Activated T-cell treated with anti-CD3 and anti-CD28 coated beads for 48 hours (primary cell): ENCODE data around the gene MOB1A.
"Not testable (repeated sequence)": the region's sequence is repeated elsewhere in the genome, so short reads cannot be mapped to it uniquely, and the experiment has no call there.

Experiments
- DNase-seq: peaks from one replicate; pipeline ENCODE4 v3.0.0-alpha.2; 2020; ENCODE audit warnings: low read depth

MOB1A gene

DNA sequence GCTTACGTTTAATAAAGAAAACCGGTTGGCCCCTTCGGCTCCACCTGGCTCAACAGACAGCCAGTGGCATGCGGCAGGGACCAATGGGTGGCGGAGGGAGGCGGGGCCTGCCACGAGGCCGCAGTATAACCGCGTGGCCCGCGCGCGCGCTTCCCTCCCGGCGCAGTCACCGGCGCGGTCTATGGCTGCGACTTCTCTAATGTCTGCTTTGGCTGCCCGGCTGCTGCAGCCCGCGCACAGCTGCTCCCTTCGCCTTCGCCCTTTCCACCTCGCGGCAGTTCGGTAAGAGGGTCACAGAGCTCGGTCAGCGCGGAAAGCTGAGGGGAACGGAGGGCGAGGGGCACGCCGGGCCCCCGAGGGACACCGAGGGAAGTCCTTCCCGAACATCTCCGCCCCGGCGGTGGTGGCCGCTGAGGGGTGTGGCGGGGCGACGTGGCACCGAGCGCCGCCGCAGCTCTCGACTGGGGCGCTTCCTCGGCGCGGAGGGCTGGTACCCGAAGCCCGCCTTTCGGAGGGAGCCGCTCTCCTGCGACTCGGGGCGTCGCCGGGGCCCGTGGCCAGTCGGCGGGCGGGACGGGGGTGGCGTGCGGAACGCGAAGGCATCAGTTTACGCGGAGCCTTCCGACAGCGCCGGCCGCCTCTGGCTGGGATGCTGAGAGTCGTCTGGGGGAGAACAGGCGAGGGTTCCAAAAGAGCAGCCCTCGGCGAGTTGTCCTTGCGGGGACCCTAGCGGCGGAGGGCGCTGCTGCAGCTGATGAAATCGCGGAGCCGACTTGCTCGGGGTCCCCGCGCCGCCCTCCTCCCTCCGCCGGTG is 20.0 kb upstream of the MOB1A start, which contains the start of gene MTHFD2:
MTHFD2 (plus strand) TSS at position 155 of the 814 bp plus-strand sequence; CDS start at position 182, 27 bp downstream.
- peak; percentile 92 for DNase-seq

DNA sequence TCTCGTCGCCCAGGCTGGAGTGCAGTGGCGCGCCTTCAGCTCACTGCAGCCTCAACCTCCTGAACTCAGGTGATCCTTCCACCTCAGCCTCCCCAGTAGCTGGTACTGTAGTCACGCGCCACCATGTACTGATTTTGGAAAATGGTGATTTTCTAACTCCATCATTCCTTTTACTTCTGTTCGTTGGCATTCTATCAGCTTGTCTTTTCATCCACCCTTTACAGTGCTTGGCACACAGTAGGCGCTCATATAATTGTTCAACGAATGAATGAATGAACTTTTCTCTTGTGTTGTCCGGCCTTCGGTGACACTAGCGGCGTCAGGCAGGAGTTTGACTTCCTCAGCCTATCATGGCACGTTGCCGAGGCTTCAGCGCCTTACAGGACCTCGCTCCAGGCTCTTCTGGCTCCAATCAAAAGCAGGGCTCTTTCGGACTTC is 19.4 kb upstream of the MOB1A start:
- no peak for DNase-seq

DNA sequence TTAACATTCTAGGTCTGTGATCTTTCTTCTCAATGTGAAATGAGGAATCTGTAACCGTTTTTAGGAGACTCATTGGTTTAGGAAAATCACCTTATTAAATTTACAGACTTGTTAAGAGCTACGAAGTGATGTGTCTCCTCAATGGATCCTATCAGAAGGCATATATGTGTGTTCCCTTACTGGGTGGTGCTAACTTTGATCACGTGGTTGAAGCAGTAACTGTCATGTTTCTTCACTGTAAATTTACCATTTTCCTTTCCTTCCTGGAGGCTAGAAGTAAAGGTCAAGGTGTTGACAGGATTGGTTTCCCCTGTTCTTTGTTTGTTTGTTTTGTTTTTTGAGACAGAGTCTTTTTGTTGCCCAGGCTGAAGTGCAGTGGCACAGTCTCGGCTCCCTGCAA is 18.4 kb upstream of the MOB1A start:
- no peak for DNase-seq

DNA sequence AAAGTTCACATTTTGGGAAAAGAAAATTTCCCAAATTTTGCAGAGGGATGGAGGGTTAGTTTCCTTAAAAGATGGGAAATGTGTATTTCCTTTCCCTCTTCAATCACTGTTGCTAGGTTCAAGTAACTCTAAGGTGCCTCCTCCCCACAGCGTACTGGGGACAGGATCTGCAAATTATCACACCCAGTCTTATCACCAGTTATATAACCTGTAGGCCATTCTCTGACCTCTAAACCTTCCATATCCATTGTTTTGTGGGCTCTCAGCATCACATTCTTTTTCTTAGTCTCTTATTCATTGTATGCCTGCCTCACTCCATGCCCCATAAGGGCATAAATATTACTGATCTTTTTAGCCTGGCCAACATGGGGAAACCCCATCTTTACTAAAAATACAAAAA is 16.1 kb upstream of the MOB1A start:
- DNase-seq, result no peak

DNA sequence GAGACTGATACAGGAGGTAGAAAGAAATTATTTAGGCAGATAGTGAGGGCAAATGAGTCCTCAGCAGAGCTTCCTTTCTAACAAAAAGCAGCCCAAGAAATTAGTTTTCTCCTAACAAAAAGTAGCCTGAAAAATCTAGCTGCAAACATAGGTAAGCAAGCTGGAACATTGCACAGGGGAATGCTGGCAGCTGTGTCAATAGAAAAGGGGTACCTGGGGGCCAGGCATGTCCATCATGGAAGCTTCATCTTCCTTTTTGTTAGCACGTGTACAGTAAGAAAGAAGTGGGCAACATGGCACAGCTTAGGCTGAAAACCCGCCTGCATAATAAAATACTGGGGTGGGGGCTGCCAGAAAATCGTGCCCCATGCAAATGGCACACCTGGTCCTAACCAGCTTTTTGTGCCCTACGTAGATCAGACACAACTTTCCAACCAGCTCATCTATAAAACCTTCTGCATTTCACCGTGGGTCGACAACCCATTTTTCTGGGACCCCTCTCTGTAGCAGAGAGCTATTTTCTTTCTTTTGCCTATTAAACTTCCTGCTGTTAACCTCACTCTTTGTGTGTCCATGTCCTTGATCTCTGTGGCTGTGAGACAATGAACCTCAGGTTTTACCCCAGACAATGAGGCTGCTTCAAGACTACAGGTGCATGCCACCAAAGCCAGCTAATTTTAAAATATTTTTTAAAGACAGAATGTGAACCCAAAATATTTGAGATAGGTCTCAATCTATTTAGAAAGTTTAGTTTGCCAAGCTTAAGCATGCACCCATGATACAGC is 13.1 kb upstream of the MOB1A start:
- DNase-seq, result no peak

DNA sequence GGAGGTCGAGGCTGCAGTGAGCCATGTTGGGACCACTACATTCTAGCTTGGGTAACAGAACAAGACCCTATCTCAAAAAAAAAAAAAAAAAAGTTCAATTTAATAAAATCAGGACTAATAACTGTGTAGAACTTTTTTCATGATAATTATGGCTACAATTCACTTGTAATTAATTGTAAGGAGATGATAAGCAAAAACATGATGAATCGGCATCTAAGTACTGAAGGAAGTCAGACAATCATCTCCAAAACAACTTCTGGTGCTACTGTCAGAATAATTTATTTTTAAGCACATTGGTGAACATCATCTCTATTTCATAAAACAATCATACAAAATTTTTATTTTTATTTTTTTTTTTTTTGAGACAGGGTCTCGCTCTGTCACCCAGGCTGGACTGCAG is 10.0 kb upstream of the MOB1A start:
- DNase-seq, result no peak

DNA sequence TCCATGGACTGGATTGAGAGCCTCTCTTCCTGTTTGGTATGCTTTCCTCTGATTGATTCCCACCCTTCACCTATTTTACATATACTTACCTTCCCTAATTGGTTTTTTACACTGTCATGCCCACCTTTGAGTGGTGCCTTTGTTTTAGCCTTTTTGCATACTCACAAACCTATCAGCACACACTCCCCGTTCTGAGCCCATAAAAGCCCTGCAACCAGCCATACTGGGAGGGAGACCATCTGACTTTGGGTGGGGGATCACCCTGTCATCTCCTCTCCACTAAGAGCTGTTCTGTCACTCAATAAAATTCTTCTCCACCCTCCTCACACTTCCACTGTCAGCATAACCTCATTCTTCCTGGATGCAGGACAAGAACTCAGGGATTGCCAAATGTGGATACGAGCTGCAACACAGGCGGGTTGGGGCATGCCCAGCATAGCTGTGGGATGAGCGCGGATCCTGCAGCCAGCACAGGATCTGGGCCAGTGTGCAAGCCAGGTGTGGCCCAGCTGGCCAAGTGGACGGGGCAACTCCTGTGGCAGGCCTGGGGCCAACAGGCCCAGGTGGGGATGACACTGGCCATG is 9.4 kb upstream of the MOB1A start:
- DNase-seq, result no peak

DNA sequence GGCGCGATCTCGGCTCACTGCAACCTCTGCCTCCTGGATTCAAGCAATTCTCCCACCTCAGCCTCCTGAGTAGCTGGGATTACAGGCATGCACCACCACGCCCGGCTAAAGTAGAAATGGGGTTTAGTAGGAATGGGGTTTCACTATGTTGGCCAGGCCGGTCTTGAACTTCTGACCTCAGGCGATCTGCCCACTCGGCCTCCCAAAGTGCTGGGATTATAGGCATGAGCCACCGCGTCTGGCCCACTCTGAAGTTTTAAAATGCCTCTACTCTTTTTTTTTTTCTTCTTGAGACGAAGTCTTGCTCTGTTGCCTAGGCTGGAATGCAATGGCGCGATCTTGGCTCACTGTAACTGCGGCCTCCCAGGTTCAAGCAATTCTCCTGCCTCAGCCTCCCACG is 8.0 kb upstream of the MOB1A start:
- not testable (repeated sequence) for DNase-seq

DNA sequence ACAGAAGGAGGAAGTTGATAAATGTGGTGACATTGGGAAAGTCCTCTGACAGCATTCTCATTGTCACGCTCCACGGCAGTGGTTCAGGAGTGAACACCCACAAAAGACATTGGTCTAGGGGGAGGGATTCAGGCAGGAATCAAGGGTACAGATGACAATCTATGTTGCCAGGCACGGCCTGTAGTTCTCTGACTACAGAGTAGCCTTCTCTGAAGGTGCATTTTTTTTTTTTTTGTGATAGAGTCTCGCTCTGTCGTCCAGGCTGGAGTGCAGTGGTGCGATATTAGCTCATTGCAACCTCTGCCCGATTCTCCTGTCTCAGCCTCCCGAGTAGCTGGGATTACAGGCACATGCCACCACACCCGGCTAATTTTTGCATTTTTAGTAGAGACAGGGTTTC is 7.4 kb upstream of the MOB1A start:
- no peak for DNase-seq

DNA sequence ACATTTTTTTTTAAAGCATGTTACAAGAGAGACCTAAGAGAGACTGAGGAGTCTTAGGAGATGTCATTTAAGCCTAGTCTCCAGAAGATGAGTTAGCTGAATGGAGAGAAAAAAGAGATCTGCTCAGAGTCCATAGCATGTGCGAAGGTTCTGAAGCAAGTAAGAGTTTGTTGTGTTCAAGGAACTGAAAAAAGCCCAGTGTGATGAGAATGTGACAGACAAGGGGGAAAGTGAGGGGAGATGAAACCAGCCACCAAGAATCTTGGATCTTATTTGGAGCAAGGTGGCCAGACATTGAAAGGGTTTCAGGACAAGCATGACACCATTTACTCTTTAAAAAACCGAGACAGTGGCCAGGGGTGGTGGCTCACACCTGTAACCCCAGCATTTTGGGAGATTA is 5.2 kb upstream of the MOB1A start:
- DNase-seq, result no peak

DNA sequence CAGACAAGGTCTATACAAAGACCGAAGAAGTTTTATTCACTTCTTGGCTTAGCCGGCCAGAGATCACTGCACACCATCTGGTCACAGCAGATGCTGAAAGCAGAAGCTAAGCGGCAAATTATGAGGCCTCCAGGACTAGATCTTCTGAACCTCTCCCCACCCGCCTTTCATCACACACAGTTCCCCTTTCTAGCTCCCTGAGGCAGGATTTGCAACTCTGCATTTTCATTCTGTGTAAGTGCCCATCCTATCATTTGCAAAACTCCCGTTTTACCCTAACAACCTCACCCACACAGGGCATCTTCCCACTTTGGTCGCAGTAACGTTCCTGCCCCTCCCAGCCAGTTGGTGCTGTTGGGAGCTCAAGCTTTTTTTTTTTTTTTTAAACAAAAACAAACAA is 3.1 kb upstream of the MOB1A start:
- no peak for DNase-seq

DNA sequence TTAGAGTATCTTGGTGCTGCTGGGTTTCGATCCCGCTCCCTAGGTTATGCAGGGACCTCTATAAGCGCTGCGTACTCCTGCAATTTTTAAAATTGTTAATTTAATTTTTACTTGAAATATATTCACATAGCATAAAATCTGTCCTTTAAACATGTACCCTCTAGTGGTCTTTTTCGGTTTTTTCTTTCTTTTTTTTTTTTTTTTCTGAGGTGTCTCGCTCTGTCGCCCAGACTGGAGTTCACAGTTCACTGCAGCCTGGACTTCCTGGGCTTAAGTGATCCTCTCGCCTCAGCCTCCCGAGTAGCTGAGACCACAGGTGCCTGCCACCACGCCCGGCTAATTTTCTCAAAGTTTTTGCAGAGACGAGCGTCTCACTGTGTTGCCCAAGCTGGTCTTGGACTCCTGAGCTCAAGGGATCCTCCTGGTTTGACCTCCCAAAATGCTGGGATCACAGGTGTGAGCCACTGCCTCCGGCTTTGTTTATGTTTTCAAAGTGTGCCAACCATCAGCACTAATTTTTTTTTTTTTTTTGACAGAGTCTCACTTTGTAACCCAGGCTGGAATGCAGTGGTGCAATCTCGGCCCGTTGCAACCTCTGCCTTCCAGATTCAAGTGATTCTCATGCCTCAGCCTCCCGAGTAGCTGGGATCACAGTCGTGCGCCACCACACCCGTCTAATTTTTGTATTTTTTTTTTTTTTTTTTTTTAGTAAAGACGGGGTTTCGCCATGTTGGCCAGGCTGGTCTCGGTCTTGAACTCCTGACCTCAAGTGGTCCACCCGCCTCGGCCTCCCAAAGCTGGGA is 585 bp upstream of the MOB1A start:
- no peak for DNase-seq

DNA sequence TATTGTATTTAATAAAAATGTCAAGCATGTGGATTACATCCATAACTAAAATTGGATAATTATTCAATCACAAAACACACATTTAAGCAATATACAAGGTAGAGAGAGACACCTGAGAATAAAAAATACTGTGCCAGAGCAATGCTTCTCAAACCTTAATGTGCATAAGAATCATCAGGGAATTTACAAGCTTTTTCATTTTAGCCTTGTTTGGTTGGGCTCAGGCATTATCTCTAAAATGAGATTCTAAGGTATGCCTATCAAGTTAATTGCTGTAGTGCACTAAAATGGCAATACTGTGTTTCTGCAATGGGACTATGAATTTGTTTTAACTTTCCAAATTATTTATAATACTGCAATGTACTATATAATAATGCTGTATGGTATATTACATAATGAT is 983 bp downstream of the MOB1A start:
- DNase-seq, result no peak

DNA sequence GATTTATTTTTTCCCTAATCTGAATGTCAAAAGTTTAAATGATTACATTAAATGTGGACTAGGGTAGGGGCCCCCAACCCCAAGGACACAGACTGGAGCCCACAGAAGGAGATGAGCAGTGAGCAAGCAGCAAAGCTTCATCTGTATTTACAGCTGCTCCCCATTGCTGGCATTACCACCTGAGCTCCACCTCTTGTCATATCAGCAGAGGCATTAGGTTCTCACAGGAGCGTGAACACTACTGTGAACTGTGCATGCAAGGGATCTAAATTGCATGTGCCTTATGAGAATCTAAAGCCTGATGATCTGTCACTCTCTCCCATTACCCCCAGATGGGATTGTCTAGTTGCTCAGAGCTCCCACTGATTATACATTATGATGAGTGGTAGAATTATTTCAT is 3.8 kb downstream of the MOB1A start:
- DNase-seq, result no peak

DNA sequence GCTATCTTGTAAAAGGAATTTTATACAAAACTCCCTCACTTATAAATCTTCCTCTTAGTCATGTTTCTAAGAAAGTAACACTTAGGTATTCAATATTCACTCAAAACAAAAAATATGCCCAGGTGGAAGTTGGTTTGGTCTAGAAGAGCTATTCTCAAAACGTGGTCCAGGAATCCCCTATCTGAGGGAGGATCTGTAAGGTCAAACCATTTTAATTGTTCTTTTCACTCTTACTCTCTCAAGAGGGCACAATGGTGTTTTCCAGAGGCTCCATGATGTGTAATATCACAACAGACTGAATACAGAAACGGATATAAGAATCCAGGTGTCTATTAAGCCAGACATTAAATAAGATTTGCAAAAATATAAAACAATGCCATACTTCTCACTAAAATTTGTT is 9.9 kb downstream of the MOB1A start:
- no peak for DNase-seq

DNA sequence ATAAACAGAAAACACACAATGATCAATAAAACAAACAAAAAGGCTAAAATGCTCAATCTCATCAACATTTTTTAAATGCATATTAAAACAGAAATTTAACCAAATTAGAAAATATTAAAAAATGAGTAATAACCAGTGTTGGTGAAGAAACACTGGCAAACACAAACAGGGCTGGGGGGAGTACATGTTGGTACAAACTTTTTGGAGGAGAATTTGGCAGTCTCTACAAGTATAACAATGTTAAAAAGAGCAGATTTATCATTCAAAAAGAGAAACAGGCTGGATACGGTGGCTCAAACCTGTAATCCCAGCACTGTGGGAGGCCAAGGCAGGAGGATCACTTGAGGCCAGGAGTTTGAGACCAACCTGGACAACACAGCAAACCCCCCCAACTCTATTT is 13.9 kb downstream of the MOB1A start:
- no peak for DNase-seq

DNA sequence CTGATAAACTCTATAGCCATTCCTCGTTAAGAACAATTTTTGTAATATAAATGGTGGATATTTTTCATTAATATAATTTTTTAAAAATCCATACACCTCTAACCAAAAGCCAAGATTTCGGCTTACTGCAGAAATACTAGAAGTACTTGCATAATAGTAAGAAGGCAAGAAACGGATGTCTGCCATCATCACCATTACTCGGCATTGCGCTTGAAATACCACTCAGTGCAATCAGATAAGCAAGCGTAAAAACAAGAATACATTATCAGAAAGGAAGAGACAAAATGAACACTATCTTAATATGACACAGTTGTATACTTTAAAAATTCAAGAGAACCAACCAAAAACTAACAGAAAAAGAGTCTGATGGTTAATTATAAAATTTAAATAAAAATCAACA is 15.7 kb downstream of the MOB1A start:
- DNase-seq, result no peak

DNA sequence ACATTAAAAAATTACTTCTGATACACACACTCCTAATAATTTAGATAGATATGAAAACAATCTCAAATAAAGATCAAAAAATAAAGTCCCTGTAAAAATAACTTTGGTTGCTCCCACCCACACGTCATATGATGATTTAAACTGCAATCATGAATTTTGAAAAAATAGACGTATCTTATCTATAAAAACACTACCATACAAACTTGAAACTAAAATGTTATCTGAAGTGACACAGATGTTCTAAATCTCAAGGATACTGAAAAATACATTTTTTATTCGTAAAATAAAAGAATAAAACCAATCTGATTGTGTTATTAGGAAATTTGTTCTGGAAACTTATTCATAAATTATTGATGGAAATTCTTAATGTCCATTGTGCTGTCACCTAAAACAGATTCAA is 22.8 kb downstream of the MOB1A start:
- DNase-seq, result no peak

DNA sequence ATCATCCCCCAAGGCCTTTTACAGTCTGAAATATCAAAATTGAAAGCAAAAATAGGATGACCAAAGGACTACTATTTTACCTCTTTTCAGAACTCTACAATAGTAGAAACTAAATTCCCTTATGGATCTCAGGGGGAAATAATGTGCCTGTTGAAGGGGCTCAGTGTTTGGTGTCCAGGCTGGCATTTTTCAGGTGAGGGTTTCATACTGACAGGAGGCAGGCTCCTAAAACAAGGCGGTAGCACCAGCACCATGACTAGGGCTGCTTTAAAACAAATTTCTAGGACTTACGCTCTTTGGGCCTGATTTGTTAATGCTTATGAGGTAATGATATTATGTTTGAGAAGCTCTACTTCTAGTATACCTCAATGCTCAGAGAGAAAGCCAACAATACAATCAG is 25.7 kb downstream of the MOB1A start:
- no peak for DNase-seq

DNA sequence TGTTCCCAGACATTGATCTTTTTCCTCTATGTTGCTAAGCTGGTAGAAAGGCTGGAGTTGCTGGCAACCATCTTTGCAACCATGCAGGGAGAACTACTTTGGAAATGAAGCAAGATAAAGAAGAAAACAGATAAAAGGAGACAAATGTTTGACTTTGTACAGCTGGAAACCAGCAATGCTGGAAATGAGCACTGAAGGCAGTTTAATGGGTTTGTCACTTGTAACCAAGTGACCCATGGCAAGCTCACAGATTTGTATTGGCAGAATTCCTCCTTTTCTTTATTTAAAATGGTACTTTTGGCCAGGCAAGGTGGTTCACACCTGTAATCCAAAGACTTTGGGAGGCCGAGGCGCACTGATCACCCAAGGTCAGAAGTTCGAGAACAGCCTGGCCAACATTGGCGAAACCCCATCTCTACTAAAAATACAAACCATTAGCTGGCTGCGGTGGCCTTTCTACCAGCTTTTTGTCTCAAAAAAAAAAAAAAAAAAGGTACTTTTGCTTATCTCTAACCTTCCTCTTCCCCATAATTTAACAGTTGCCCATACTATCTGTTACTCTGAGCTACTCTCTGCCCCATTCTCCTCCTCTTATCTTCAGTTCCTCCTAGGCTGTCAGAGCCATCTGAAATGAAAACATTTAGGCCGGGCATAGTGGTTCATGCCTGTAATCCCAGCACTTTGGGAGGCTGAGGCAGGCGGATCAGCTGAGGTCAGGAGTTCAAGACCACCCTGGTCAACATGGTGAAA is 28.9 kb downstream of the MOB1A start:
- DNase-seq, result no peak

DNA sequence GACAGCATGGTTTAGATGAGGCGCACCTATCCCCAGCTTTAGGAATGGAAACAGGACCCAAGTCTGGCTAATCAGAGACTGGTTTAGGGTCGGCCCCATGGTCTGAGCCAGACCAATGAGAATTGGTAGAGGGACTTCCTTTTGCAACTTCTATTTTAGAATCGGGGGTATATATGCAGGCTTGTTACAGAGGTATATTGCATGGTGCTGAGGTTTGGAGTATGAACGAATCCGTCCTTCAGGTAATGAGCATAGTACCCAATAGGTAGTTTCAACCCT is 29.5 kb downstream of the MOB1A start:
- DNase-seq, result no peak
